HEK293T (cell line): Measurements from ENCODE around the gene POPDC2.

Experiments
- BHLHE40 ChIP-seq: fragments of 450-650 bp; IDR thresholded peaks from 2 replicates; pipeline ENCODE4 v1.6.1; 2016; ENCODE audit warnings: mild to moderate bottlenecking, moderate library complexity, borderline replicate concordance
- ELF4 ChIP-seq: fragments of 450-650 bp; IDR thresholded peaks from 2 replicates; pipeline ENCODE4 v1.6.1; 2017; ENCODE audit warnings: antibody characterized with exemption
- FOXA1 ChIP-seq: fragments of 450-650 bp; IDR thresholded peaks from 2 replicates; pipeline ENCODE4 v1.6.1; 2016; ENCODE audit warnings: mild to moderate bottlenecking
- FOXK2 ChIP-seq: fragments of 450-650 bp; IDR thresholded peaks from 2 replicates; pipeline ENCODE4 v1.6.1; 2016; ENCODE audit warnings: mild to moderate bottlenecking
- FOXM1 ChIP-seq: fragments of 450-650 bp; IDR thresholded peaks from 2 replicates; pipeline ENCODE4 v1.6.1; 2017; ENCODE audit warnings: mild to moderate bottlenecking, borderline replicate concordance
- HDGF ChIP-seq: fragments of 450-650 bp; IDR thresholded peaks from 2 replicates; pipeline ENCODE4 v1.6.1; 2017; ENCODE audit warnings: antibody characterized with exemption, borderline replicate concordance
- L3MBTL2 ChIP-seq: fragments of 450-650 bp; conservative IDR thresholded peaks from 2 replicates; pipeline ENCODE4 v1.6.1; 2016; ENCODE audit warnings: mild to moderate bottlenecking
- LEF1 ChIP-seq: fragments of 450-650 bp; IDR thresholded peaks from 2 replicates; pipeline ENCODE4 v1.6.1; 2017; ENCODE audit warnings: mild to moderate bottlenecking, borderline replicate concordance
- PKNOX1 ChIP-seq: fragments of 450-650 bp; IDR thresholded peaks from 2 replicates; pipeline ENCODE4 v1.6.1; 2016
- SP1 ChIP-seq: fragments of 450-650 bp; IDR thresholded peaks from 2 replicates; pipeline ENCODE4 v1.6.1; 2017

- no peak for TF ChIP-seq FOXM1
- TF ChIP-seq SP1, result no peak
- no peak for TF ChIP-seq ELF4
- TF ChIP-seq FOXA1, result no peak
- TF ChIP-seq L3MBTL2, result no peak
- no peak for TF ChIP-seq PKNOX1
- TF ChIP-seq LEF1, result no peak
- no peak for TF ChIP-seq FOXK2
- TF ChIP-seq HDGF, result no peak
- TF ChIP-seq BHLHE40, result no peak
Measured at GRCh38 chr3:119595639-119596334, 64.6 kb downstream of the POPDC2 start.
